Measurements from ENCODE around the gene TSEN2.

DNA sequence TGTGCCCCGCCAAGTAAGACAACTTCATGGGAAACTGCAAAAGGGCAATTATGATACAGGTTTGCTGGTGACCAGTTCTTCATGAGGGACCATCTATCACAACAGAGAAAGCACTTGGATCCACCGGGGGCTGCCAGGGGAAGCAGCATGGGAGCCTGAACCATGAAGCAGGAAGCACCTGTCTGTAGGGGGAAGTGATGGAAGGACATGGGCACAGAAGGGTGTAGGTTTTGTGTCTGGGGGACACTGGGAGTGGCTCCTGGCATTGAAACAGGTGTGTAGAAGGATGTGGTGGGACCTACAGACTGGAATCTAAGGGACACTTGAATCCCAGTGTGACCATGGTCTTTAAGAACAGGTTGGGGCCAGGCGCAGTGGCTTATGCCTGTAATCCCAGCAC lies 95.2 kb downstream of the TSEN2 start:
- TF ChIP-seq POLR2A (IDR thresholded peaks at IDR 0.05; ENCODE audit: borderline replicate concordance, extremely low read depth, insufficient read depth, insufficient read length), result no peak
- TF ChIP-seq, protein P1, sequence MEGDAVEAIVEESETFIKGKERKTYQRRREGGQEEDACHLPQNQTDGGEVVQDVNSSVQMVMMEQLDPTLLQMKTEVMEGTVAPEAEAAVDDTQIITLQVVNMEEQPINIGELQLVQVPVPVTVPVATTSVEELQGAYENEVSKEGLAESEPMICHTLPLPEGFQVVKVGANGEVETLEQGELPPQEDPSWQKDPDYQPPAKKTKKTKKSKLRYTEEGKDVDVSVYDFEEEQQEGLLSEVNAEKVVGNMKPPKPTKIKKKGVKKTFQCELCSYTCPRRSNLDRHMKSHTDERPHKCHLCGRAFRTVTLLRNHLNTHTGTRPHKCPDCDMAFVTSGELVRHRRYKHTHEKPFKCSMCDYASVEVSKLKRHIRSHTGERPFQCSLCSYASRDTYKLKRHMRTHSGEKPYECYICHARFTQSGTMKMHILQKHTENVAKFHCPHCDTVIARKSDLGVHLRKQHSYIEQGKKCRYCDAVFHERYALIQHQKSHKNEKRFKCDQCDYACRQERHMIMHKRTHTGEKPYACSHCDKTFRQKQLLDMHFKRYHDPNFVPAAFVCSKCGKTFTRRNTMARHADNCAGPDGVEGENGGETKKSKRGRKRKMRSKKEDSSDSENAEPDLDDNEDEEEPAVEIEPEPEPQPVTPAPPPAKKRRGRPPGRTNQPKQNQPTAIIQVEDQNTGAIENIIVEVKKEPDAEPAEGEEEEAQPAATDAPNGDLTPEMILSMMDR (IDR thresholded peaks at IDR 0.05 in 2 of 3, conservative IDR thresholded peaks at IDR 0.05 in 1 of 3; ENCODE audit: borderline replicate concordance in 1 of 3, insufficient read depth in 1 of 3, low read depth in 2 of 3, low read length in 2 of 3), result no peak
- TF ChIP-seq EZH2 (IDR thresholded peaks at IDR 0.05), result no peak

Data from HCT116 (cell line).